HG03103 (cell line): Measurements from ENCODE around the gene TMC6.
"Not testable (repeated sequence)": the region's sequence is repeated elsewhere in the genome, so short reads cannot be mapped to it uniquely, and the experiment has no call there.

Experiments used
- ATAC-seq: cut with Tn5 transposase; IDR thresholded peaks from one replicate; pipeline ENCODE4 v1.9.1; 2021; ENCODE audit warnings: low read depth; ENCODE audit not compliant: unreplicated experiment

Gene TMC6

DNA sequence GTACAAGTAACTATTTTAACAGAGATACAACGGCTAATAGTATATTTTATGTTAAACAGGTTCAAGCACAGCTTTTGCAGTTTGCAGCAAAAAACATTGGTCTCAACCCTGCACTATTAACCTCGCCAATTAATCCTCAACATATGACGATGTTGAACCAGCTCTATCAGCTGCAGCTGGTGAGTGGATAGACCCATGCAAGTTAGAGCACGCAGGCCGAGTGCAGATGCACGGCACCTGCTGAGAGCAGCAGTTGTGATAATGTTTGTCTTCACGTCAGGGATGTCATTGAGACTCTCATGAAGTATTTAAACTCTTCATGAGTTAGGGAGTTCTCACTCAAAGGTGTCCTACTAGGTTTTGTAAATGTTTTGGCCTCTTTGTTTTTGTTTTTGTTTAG, 45.6 kb downstream of the TMC6 start:
- no peak for ATAC-seq

DNA sequence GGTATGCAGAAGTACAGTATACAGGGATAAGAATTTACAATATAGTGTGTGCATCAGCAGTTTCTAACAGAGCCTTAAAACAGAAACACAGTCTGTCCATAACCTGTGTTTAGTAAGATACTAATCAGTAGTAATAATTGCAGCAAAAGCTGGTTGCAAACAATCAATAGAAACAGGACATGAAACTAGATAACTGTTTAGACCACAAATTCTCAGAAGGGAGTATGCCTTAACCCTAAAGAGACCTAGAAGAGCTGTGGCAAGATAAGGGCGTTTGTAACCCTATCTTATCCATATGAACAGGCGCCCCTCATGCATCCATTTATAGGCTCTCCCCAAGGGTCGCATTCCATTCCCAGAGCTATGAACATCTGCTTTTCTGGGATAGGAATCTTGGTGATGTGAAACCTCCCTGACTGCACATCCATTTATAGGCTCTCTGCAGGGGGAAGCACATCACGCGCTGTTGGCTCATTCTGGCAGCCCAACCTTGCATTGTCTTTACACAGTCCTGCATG, 46.1 kb downstream of the TMC6 start:
- ATAC-seq, result not testable (repeated sequence)

GRCh38 chr17:78081551-78081950, 47.0 kb downstream of the TMC6 start:
- no peak for ATAC-seq

- no peak for ATAC-seq
Observed at GRCh38 chr17:78079253-78079652, 49.3 kb downstream of the TMC6 start.

DNA sequence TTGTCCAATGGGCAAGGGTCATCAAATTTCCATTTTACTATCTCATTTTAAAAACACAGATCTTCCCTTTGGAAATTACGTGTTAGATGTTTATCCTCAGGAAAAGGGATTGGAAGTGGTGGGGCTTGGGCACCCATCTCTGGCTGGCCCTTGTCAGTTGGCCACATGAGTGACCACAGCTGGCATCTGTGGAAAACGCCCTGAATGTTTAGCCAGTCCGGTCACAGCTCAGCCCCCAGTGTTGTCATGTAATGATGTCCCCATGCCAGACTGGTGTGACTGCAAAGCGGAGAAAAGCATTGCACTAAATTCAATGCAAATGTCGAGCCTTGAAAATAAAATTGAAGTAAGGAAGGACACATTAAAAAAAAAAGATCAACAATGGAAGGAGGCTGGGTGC, 53.0 kb downstream of the TMC6 start:
- ATAC-seq, result no peak

- ATAC-seq, result no peak
Observed at GRCh38 chr17:78075011-78075410, 53.5 kb downstream of the TMC6 start.

- no peak for ATAC-seq
Observed at GRCh38 chr17:78072961-78073360, 55.6 kb downstream of the TMC6 start.

DNA sequence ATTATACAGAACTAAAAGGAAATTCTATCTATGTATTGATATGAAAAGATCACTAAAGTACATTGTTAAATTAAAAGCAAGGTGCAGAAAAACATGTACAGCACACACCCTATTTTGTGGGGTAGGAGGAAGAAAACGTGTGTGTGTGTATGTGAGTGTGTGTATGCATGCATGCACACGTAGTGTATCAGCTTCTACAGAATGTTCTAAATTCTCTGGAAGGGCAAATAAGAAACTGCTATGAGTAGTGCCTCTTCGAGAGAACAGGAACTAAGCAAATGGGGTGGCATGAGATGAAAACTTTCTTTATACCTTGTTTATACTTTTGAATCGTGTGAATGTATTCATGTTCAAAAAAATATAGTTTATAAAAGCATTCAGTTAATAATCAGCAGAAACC, 58.9 kb downstream of the TMC6 start:
- no peak for ATAC-seq

- ATAC-seq, result not testable (repeated sequence)
Observed at GRCh38 chr17:78066976-78067375, 61.6 kb downstream of the TMC6 start.

DNA sequence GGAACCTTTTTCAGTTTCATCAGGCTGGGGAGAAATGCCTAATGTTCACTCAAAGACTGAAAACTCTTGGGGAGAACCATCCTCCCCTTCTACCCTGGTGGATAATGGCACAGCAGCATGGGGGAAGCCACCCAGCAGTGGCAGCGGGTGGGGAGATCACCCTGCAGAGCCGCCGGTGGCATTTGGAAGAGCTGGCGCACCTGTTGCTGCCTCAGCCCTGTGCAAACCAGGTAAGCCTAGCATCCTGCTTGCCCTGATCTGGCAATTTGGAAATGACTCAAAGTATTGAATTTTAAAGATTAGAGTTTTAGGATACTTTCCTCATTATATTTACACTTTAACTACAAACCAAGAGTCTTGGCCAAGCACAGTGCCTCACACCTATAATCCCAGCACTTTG, 63.8 kb downstream of the TMC6 start:
- no peak for ATAC-seq

DNA sequence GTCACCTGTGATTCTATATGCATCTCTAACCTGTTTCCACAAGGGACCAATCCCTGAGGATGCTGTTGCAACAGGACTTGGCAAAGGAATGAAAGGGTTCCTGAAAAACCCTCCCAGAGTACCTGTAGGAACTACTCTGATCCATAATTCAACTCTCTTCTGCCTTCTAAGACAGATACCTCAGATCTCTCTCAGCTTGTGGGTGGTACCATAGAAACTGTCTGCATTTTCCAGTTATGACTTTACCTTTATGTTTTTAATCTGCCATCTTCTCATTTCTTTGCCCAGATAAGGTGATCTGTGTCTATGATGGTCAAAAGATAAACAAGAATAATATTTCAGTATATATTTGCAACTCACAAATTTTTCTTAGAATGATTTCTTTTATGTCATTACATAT, 65.1 kb downstream of the TMC6 start:
- no peak for ATAC-seq

GRCh38 chr17:78062596-78062995, 66.0 kb downstream of the TMC6 start:
- ATAC-seq, result no peak
